H1 (cell line): ENCODE results near the gene SLX4IP. TPM values are rescaled to one million over a fixed set of nuclear protein-coding genes. Genes with fewer than 3 reads are reported as not detected.

Experiments used
- GABPA ChIP-seq: IDR thresholded peaks from 2 replicates; pipeline ENCODE4 v1.6.1; 2011; ENCODE audit warnings: mild to moderate bottlenecking, low read length, moderate library complexity, borderline replicate concordance; ENCODE audit not compliant: insufficient read depth
- KDM1A ChIP-seq: fragments of 200-600, 300-600 bp; sonication (generic); IDR thresholded peaks from 2 replicates; pipeline ENCODE4 v1.7.1; 2016; ENCODE audit warnings: mild to moderate bottlenecking, low read length, borderline replicate concordance
- POLR2AphosphoS5 ChIP-seq: IDR thresholded peaks from 2 replicates; pipeline ENCODE4 v1.6.1; 2011; ENCODE audit warnings: low read depth, low read length
- POU5F1 ChIP-seq: IDR thresholded peaks from 2 replicates; pipeline ENCODE4 v1.6.1; 2011; ENCODE audit warnings: low read depth, mild to moderate bottlenecking, low read length, moderate library complexity
- SAP30 ChIP-seq: fragments of 300-600 bp; sonication (generic); IDR thresholded peaks from 2 replicates; pipeline ENCODE4 v1.7.1; 2012; ENCODE audit warnings: low read length, moderate library complexity, mild to moderate bottlenecking, inconsistent platforms; ENCODE audit not compliant: insufficient read depth, insufficient replicate concordance
- TAF7 ChIP-seq: optimal IDR thresholded peaks from 2 replicates; pipeline ENCODE3; 2011; ENCODE audit warnings: low read depth, mild to moderate bottlenecking, inconsistent platforms, low read length, moderate library complexity, borderline replicate concordance
- TCF12 ChIP-seq: IDR thresholded peaks from 2 replicates; pipeline ENCODE4 v1.6.1; 2011; ENCODE audit warnings: low read depth, mild to moderate bottlenecking, low read length
- polyA plus RNA-seq, 7 experiments: library from polyadenylated mRNA; depleted of rRNA in 3 of 7; stranded (reverse) in 5 of 7; unstranded in 2 of 7; fragments of >200 nt in 5 of 7; fragments of 200-250 nt in 2 of 7; gene quantifications; 1 replicate in 5 of 7; 2 replicates in 1 of 7; 4 replicates in 1 of 7; pipeline versions ENCODE4 v1.2.1 to v1.2.3, GENCODE V29; 2011 to 2013; ENCODE audit warnings: missing spikeins in 2 of 7, mixed read lengths in 2 of 7
- total RNA-seq: library from RNA; stranded (reverse); fragmentation: NEBNext Ultra II Directional; extraction: Animal tissue kit (Norgen Biotek cat#: 25700); gene quantifications from 2 replicates; pipeline ENCODE4 v1.2.1, GENCODE V29; 2021
- TF ChIP-seq, protein P1 (sequence below): IDR thresholded peaks from 2 replicates; pipeline ENCODE4 v1.6.1; 2012; ENCODE audit warnings: low read length, inconsistent platforms

SLX4IP gene
- total and polyA plus RNA-seq, 2 of the 8 experiments (the other 6 are each of a cell fraction or from before 2014, with no cell fraction given) = 2.4 to 8.7 TPM

DNA sequence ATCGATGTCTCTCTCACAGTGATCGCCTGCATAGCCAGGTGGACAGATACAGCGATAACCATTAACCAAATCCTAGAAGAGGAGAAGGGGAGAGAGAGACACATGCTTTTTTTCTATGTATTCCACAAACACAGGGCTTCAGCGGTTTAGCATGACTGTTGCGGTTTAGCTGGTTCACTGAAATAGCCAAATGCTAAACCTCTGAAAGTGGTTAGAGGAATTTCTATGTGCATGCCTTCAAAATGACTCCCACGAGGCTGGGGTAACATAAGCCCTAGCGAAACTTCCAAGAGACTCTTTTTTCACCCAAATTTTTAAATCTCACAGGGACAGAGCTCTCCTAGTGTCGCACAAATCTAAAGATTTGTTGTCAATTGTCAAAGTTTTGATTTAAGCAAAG, 213.5 kb downstream of the SLX4IP start (continued):
- TF ChIP-seq POU5F1 (no peak), POLR2AphosphoS5 (no peak), GABPA (no peak), TCF12 (no peak), TAF7 (no peak), SAP30 (no peak), KDM1A (no peak)
- TF ChIP-seq, protein P1, sequence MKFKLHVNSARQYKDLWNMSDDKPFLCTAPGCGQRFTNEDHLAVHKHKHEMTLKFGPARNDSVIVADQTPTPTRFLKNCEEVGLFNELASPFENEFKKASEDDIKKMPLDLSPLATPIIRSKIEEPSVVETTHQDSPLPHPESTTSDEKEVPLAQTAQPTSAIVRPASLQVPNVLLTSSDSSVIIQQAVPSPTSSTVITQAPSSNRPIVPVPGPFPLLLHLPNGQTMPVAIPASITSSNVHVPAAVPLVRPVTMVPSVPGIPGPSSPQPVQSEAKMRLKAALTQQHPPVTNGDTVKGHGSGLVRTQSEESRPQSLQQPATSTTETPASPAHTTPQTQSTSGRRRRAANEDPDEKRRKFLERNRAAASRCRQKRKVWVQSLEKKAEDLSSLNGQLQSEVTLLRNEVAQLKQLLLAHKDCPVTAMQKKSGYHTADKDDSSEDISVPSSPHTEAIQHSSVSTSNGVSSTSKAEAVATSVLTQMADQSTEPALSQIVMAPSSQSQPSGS = no peak
- TF ChIP-seq, all 59 proteins: peak for 0
